BJ (cell line): ENCODE data around the gene PKN3. TPM values are rescaled to one million over a fixed set of nuclear protein-coding genes. Genes with fewer than 3 reads are reported as not detected.

Experiments used
- CTCF ChIA-PET: fragments of 350-600 bp; formaldehyde crosslinking; extraction: SDS; loops from one replicate; lab custom pipeline; 2021; ENCODE audit warnings: antibody characterized with exemption, inconsistent platforms; lab: Yijun Ruan, JAX
- POLR2A ChIA-PET: fragments of 300-600 bp; sonication (Branson Sonifier 250); formaldehyde crosslinking; extraction: SDS; loops from one replicate; lab custom pipeline; 2021; ENCODE audit warnings: antibody characterized with exemption; lab: Charles Lee
- DNase-seq: peaks from one replicate; pipeline ENCODE4 v3.0.0-alpha.2; 2011; ENCODE audit warnings: low read depth
- H3K27me3 ChIP-seq: 2 replicates; pipeline ENCODE4 v1.6.0; 2011; ENCODE audit warnings: low read length; ENCODE audit not compliant: control insufficient read depth, insufficient read depth
- H3K36me3 ChIP-seq: 2 replicates; pipeline ENCODE4 v1.5.1; 2011; ENCODE audit warnings: low read length; ENCODE audit not compliant: control insufficient read depth, insufficient read depth
- H3K4me3 ChIP-seq: 2 replicates; pipeline ENCODE4 v1.5.1; 2011; ENCODE audit warnings: low read depth, mild to moderate bottlenecking, control low read depth, low read length
- polyA plus RNA-seq: library from polyadenylated mRNA; depleted of rRNA; stranded (reverse); fragments of >200 nt; gene quantifications from 2 replicates; pipeline ENCODE4 v1.2.3, GENCODE V29; 2011
- TF ChIP-seq, protein P1 (sequence below): IDR thresholded peaks from 2 replicates; pipeline ENCODE4 v1.5.1; 2011; ENCODE audit warnings: low read depth, mild to moderate bottlenecking, control low read depth, inconsistent platforms, low read length, moderate library complexity; ENCODE audit not compliant: insufficient read depth

Gene PKN3
- polyA plus RNA-seq, 1 experiment, result 3.4 TPM

DNA sequence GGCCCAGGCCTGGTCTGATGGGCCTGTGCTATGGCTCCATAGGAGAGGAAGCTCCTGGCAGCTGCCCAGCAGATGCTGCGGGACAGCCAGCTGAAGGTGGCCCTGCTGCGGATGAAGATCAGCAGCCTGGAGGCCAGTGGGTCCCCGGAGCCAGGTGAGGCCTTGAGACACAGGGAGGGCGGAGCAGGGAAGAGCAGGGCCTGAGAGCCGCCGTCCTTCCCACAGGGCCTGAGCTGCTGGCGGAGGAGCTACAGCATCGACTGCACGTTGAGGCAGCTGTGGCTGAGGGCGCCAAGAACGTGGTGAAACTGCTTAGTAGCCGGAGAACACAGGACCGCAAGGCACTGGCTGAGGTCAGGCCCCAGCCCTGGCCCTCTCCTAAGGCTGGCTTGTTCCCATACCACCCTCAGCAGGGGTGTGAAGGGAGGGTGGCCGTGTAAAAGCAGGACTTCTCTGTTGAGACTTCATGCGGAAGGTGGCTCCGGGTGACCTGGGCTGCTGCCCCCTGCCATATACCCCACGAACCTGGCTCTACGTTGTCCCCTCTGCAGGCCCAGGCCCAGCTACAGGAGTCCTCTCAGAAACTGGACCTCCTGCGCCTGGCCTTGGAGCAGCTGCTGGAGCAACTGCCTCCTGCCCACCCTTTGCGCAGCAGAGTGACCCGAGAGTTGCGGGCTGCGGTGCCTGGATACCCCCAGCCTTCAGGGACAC, 4.5 kb downstream of the PKN3 start:
- Histone ChIP-seq H3K4me3 (no peak overlapping the region), H3K27me3 (no peaks in the 10 kb centered on the region), H3K36me3 (no peaks in the 10 kb centered on the region)
- ChIA-PET CTCF (interaction anchor here (1.1 to 1.4 kb wide), 4 partner anchors 11 to 111 kb away, joined by 3 to 4 read pairs (median 4); partner anchors contain the start of genes ENDOG and ZDHHC12), POLR2A (no interaction called here)
- no peak for DNase-seq
- TF ChIP-seq, protein P1, sequence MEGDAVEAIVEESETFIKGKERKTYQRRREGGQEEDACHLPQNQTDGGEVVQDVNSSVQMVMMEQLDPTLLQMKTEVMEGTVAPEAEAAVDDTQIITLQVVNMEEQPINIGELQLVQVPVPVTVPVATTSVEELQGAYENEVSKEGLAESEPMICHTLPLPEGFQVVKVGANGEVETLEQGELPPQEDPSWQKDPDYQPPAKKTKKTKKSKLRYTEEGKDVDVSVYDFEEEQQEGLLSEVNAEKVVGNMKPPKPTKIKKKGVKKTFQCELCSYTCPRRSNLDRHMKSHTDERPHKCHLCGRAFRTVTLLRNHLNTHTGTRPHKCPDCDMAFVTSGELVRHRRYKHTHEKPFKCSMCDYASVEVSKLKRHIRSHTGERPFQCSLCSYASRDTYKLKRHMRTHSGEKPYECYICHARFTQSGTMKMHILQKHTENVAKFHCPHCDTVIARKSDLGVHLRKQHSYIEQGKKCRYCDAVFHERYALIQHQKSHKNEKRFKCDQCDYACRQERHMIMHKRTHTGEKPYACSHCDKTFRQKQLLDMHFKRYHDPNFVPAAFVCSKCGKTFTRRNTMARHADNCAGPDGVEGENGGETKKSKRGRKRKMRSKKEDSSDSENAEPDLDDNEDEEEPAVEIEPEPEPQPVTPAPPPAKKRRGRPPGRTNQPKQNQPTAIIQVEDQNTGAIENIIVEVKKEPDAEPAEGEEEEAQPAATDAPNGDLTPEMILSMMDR, result no peak

DNA sequence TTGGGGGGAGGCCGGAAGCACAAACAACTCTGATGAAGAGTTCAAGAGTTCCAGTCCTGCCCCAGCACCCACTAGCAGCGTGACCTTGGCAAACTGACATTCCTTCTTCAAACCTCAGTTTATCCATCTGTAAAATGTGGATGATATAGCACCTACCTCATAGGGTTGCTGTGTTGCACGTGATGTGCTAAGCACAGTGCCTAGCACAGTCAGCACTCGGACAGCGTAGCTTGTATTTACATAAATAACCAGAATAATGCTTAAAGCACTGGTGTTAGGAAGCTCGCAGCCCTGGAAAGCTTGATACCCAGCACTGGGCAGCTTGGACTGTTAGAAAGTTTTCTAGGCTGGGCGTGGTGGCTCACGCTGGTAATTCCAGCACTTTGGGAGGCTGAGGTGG, 5.1 kb downstream of the PKN3 start:
- H3K27me3 ChIP-seq, result no peaks in the 10 kb centered on the region
- TF ChIP-seq, protein P1, result no peak
- no peaks in the 10 kb centered on the region for H3K36me3 ChIP-seq
- no peak overlapping the region for H3K4me3 ChIP-seq
- DNase-seq, result no peak
- ChIA-PET POLR2A (no interaction called here), CTCF (interaction anchor here (1.1 to 1.4 kb wide), 2 partner anchors 11 to 111 kb away, joined by 3 read pairs; partner anchors contain the start of gene ENDOG)

- POLR2A ChIA-PET, result no interaction called here
- Histone ChIP-seq H3K4me3 (no peak overlapping the region), H3K27me3 (no peaks in the 10 kb centered on the region), H3K36me3 (peaks cover 1% of the 10 kb centered on the region; the same call in 1 of the 2 replicates)
- no peak for DNase-seq
- TF ChIP-seq, protein P1, result no peak
- CTCF ChIA-PET, result interaction anchor here (1.1 to 2.7 kb wide), 3 partner anchors 9 to 11 kb away, joined by 3 to 9 read pairs (median 5); partner anchors contain the start of gene PKN3
Observed at GRCh38 chr9:128712451-128713410, 10.4 kb downstream of the PKN3 start.

- H3K4me3 ChIP-seq, result no peak overlapping the region
- TF ChIP-seq, protein P1, result no peak
- CTCF ChIA-PET, result interaction anchor here (1.5 to 2.7 kb wide), 2 partner anchors 10 to 11 kb away, joined by 3 to 9 read pairs; partner anchors contain the start of gene PKN3
- H3K36me3 ChIP-seq, result peaks cover 1% of the 10 kb centered on the region; the same call in 1 of the 2 replicates
- DNase-seq, result no peak
- H3K27me3 ChIP-seq, result no peaks in the 10 kb centered on the region
- POLR2A ChIA-PET, result no interaction called here
Observed at GRCh38 chr9:128713411-128713780, 11.1 kb downstream of the PKN3 start.
